HG02571 (cell line): Measurements from ENCODE around the gene AZGP1.
"Not testable (repeated sequence)": the region's sequence is repeated elsewhere in the genome, so short reads cannot be mapped to it uniquely, and the experiment has no call there.

ENCODE experiments used
- ATAC-seq: cut with Tn5 transposase; IDR thresholded peaks from one replicate; pipeline ENCODE4 v1.9.1; 2021; ENCODE audit warnings: mild to moderate bottlenecking, moderate library complexity; ENCODE audit not compliant: unreplicated experiment

The AZGP1 gene

GRCh38 chr7:99953649-99954048 is 22.2 kb downstream of the AZGP1 start:
- ATAC-seq: no peak

GRCh38 chr7:99952649-99953048 is 23.2 kb downstream of the AZGP1 start:
- not testable (repeated sequence) for ATAC-seq

GRCh38 chr7:99950819-99951218 is 25.0 kb downstream of the AZGP1 start:
- ATAC-seq: not testable (repeated sequence)

GRCh38 chr7:99949645-99950228 is 26.1 kb downstream of the AZGP1 start:
- ATAC-seq: no peak

GRCh38 chr7:99947608-99948007 is 28.2 kb downstream of the AZGP1 start:
- no peak for ATAC-seq

GRCh38 chr7:99944497-99945070 is 31.2 kb downstream of the AZGP1 start:
- no peak for ATAC-seq

- no peak for ATAC-seq
Observed at GRCh38 chr7:99943641-99944496, 32.0 kb downstream of the AZGP1 start.

- no peak for ATAC-seq
Observed at GRCh38 chr7:99938296-99938695, 37.5 kb downstream of the AZGP1 start.

- not testable (repeated sequence) for ATAC-seq
Observed at GRCh38 chr7:99935009-99935408, 40.8 kb downstream of the AZGP1 start.

GRCh38 chr7:99930376-99930775 is 45.5 kb downstream of the AZGP1 start:
- ATAC-seq: no peak

- no peak for ATAC-seq
Observed at GRCh38 chr7:99929730-99930053, 46.1 kb downstream of the AZGP1 start.

- ATAC-seq: no peak
Observed at GRCh38 chr7:99928994-99929729, 46.7 kb downstream of the AZGP1 start, which contains the start of gene GJC3. GJC3 (minus strand) TSS chr7:99929620; CDS start chr7:99929620, 0 bp downstream.

GRCh38 chr7:99928188-99928587 is 47.6 kb downstream of the AZGP1 start:
- ATAC-seq: no peak

GRCh38 chr7:99927536-99927935 is 48.3 kb downstream of the AZGP1 start:
- no peak for ATAC-seq

GRCh38 chr7:99926321-99926720 is 49.5 kb downstream of the AZGP1 start:
- no peak for ATAC-seq

GRCh38 chr7:99923200-99923599 is 52.6 kb downstream of the AZGP1 start:
- no peak for ATAC-seq

GRCh38 chr7:99920149-99920548 is 55.7 kb downstream of the AZGP1 start:
- no peak for ATAC-seq

GRCh38 chr7:99919814-99920112 is 56.1 kb downstream of the AZGP1 start:
- ATAC-seq: no peak

- peak; percentile 95 for ATAC-seq
Observed at GRCh38 chr7:99918959-99919813, 56.6 kb downstream of the AZGP1 start, which contains the start of gene TRIM4. TRIM4 (minus strand) TSS chr7:99919530; CDS start chr7:99919401, 129 bp downstream.
